Measurements from ENCODE around the gene ARMH1. TPM values are rescaled to one million over a fixed set of nuclear protein-coding genes. Genes with fewer than 3 reads are reported as not detected.

Gene ARMH1
- polyA plus RNA-seq, 1 of the 3 experiments (the other 2 are of a cell fraction): 6.6 TPM

Small RNAs within 50 kb of the gene (small RNA-seq; reads per million reads assigned to genes)
- gene RNU5D-1 (218 to 6,790 (median 2,924) reads per million in 7 experiments), gene RNU5F-1 (2.4 to 268 (median 35.0) reads per million in 7 experiments)

Other genes starting within 250 kb of the ARMH1 start
- 14.9 and 16.9 TPM in 2 replicates for gene TMEM53, start 233 bp upstream of the ARMH1 start, polyA plus RNA-seq (2012; rRNA removed)
- not detected in 2 replicates for gene RNU5D-1, start 56.5 kb downstream of the ARMH1 start, polyA plus RNA-seq (2012; rRNA removed)
- 20.7 and 22.2 TPM in 2 replicates for gene KIF2C, start 65.1 kb downstream of the ARMH1 start, polyA plus RNA-seq (2012; rRNA removed)
- gene RPS8, start 100.8 kb downstream of the ARMH1 start, polyA plus RNA-seq (2012; rRNA removed): 3,303 and 3,363 TPM in 2 replicates
- 0.08 and 0.12 TPM in 2 replicates for gene BEST4, start 113.5 kb downstream of the ARMH1 start, polyA plus RNA-seq (2012; rRNA removed)
- gene PLK3, start 125.7 kb downstream of the ARMH1 start, polyA plus RNA-seq (2012; rRNA removed): 68.3 and 82.8 TPM in 2 replicates
- 0.37 and 0.61 TPM in 2 replicates for gene DYNLT4, start 132.6 kb downstream of the ARMH1 start, polyA plus RNA-seq (2012; rRNA removed)
- gene BTBD19, start 133.8 kb downstream of the ARMH1 start, polyA plus RNA-seq (2012; rRNA removed): 36.9 and 37.9 TPM in 2 replicates
- 1.0 and 1.2 TPM in 2 replicates for gene PTCH2, start 168.5 kb downstream of the ARMH1 start, polyA plus RNA-seq (2012; rRNA removed)